Pericardium fibroblast (primary cell): ENCODE measurements around the gene OR5D13. TPM values are rescaled to one million over a fixed set of nuclear protein-coding genes. Genes with fewer than 3 reads are reported as not detected.

Source experiments
- total RNA-seq: library from RNA; depleted of rRNA; stranded (reverse); fragments of >200 nt; gene quantifications from 2 replicates; pipeline ENCODE4 v1.2.3, GENCODE V29; 2015

Gene OR5D13, protein sequence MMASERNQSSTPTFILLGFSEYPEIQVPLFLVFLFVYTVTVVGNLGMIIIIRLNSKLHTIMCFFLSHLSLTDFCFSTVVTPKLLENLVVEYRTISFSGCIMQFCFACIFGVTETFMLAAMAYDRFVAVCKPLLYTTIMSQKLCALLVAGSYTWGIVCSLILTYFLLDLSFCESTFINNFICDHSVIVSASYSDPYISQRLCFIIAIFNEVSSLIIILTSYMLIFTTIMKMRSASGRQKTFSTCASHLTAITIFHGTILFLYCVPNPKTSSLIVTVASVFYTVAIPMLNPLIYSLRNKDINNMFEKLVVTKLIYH
- not detected in 2 replicates for total RNA-seq

DNA sequence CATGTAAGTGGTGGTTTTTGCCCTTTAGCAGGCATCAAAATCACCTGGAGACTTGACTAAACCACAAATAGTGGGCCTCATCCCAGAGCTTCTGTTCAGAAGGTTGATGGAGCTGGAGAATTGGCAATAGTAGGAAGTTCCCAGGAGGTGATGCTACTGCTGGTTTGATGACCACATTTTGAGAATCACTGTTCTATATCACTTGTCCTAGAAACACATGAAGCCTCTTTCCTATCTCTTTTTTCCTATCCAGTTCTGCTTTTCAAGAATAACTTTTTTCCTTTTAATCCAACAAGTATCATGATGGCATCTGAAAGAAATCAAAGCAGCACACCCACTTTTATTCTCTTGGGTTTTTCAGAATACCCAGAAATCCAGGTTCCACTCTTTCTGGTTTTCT is at the start of gene OR5D13:
Gene OR5D13 (plus strand): TSS at position 301 of the 400 bp plus-strand sequence. CDS start 0 bp downstream, at position 301.

DNA sequence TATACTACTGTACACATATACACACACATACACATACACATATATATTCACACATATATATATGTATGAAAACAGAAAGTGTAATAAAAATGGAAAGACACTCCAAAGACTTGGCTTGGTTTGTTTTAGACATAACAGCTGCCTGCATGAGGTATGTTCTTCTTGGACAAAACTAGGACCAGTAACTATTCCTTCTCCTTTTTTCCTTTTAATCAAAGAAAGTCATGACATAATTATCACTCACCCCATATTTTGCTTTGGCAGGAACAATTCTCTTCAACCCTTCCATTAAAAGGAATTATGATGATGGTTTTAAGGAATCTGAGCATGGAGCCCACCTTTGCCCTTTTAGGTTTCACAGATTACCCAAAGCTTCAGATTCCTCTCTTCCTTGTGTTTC is 22.0 kb downstream of the OR5D13 start, which contains the start of gene OR5D14:
Gene OR5D14 (plus strand): TSS at position 301 of the 400 bp plus-strand sequence. CDS start 0 bp downstream, at position 301.

DNA sequence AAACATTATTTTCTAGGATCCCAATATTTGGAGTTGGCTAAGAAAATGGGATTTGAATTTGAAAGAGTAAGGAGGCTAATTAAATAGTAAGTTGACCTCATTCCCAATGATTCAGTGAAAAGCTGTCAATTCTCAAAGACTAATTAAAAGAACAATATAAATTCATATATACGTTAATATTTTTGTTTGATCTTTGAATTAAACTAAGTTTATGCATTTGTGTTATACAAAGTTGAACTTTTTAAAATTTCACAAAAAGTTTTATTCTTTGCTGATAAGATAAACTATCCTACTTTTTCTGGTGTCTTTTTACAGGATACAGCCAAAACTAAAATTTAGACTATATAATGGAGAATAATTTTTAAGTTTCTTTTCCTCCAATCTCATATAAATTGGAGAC is 37.8 kb downstream of the OR5D13 start, which contains the start of gene OR5L1:
Gene OR5L1 (plus strand): TSS at position 301 of the 400 bp plus-strand sequence. CDS start 100 bp downstream, outside the sequence.

DNA sequence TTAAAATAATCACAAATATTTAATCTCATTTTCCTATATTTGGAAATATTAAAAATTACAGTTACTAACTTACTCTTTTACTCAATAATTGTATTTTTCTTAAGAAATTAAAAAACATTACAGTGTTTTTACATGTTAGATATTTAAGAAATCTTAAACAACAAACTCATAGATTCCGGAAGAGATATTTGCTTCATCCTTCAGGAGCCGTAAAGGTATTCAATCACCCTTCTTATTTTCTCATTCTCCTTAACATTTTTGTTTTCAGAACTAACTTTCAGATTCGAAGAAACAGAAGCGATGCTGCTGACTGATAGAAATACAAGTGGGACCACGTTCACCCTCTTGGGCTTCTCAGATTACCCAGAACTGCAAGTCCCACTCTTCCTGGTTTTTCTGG is 46.1 kb downstream of the OR5D13 start, which contains the start of gene OR5D18:
Gene OR5D18 (plus strand): TSS at position 301 of the 400 bp plus-strand sequence. CDS start 0 bp downstream, at position 301.

Other genes starting within 250 kb of the OR5D13 start
- not detected in 2 replicates for gene OR4C15, start 219.0 kb upstream of the OR5D13 start, total RNA-seq
- not detected in 2 replicates for gene OR4C16, start 201.3 kb upstream of the OR5D13 start, total RNA-seq
- not detected in 2 replicates for gene OR4C11, start 165.8 kb upstream of the OR5D13 start, total RNA-seq
- gene OR4P4, start 138.3 kb upstream of the OR5D13 start, total RNA-seq, result not detected in 2 replicates
- not detected in 2 replicates for gene OR4S2, start 125.1 kb upstream of the OR5D13 start, total RNA-seq
- gene OR4C6, start 111.2 kb upstream of the OR5D13 start, total RNA-seq, result not detected in 2 replicates
- gene OR5D14, start 22.1 kb downstream of the OR5D13 start, total RNA-seq, result not detected in 2 replicates
- not detected in 2 replicates for gene OR5L1, start 37.9 kb downstream of the OR5D13 start, total RNA-seq
- gene OR5D18, start 46.2 kb downstream of the OR5D13 start, total RNA-seq, result not detected in 2 replicates
- not detected in 2 replicates for gene OR5L2, start 53.8 kb downstream of the OR5D13 start, total RNA-seq
- not detected in 2 replicates for gene OR5D16, start 65.3 kb downstream of the OR5D13 start, total RNA-seq
- gene TRIM51, start 109.9 kb downstream of the OR5D13 start, total RNA-seq, result not detected in 2 replicates
- not detected in 2 replicates for gene OR5W2, start 141.1 kb downstream of the OR5D13 start, total RNA-seq
- gene OR5I1, start 163.0 kb downstream of the OR5D13 start, total RNA-seq, result not detected in 2 replicates
- not detected in 2 replicates for gene OR10AG1, start 196.5 kb downstream of the OR5D13 start, total RNA-seq
- gene OR5F1, start 221.2 kb downstream of the OR5D13 start, total RNA-seq, result not detected in 2 replicates